AG09319 (cell line): ENCODE data around the gene CNTNAP2.

Experiments used
- DNase-seq: peaks from one replicate; pipeline ENCODE4 v3.0.0-alpha.2; 2010; ENCODE audit warnings: low read depth; ENCODE audit errors: extremely low read depth
- CTCF ChIP-seq: IDR thresholded peaks from 2 replicates; pipeline ENCODE4 v1.5.1; 2011; ENCODE audit warnings: low read depth, mild to moderate bottlenecking, inconsistent platforms, low read length, moderate library complexity

Gene CNTNAP2

GRCh38 chr7:147509035-147509501 is 1392.5 kb downstream of the CNTNAP2 start:
- TF ChIP-seq CTCF = no peak
- DNase-seq = peak; percentile 15

- TF ChIP-seq CTCF = no peak
- DNase-seq = no peak
Observed at GRCh38 chr7:147509541-147510200, 1393.1 kb downstream of the CNTNAP2 start.

- TF ChIP-seq CTCF = no peak
Observed at GRCh38 chr7:147510201-147510542, 1393.6 kb downstream of the CNTNAP2 start.

GRCh38 chr7:147510923-147511322 is 1394.3 kb downstream of the CNTNAP2 start:
- TF ChIP-seq CTCF = no peak
- DNase-seq = no peak

More at GRCh38 chr7:147510201-147510542, 1393.6 kb downstream of the CNTNAP2 start:
- no peak for DNase-seq

- TF ChIP-seq CTCF = no peak
- no peak for DNase-seq
Observed at GRCh38 chr7:147513451-147513850, 1396.8 kb downstream of the CNTNAP2 start.

GRCh38 chr7:147516391-147516790 is 1399.8 kb downstream of the CNTNAP2 start:
- TF ChIP-seq CTCF = no peak
- DNase-seq = no peak

- no peak for TF ChIP-seq CTCF
- DNase-seq = no peak
Observed at GRCh38 chr7:147519062-147519461, 1402.5 kb downstream of the CNTNAP2 start.
